LHCN-M2 (cell line): ENCODE data around the gene TPM4. TPM values are rescaled to one million over a fixed set of nuclear protein-coding genes. Genes with fewer than 3 reads are reported as not detected.
"Not testable (repeated sequence)": the region's sequence is repeated elsewhere in the genome, so short reads cannot be mapped to it uniquely, and the experiment has no call there.

ENCODE experiments used
- DNase-seq: peaks from one replicate; pipeline ENCODE4 v3.0.0-alpha.2; 2012; ENCODE audit warnings: low read depth
- polyA plus RNA-seq: library from polyadenylated mRNA; unstranded; fragments of >200 nt; gene quantifications from one replicate; pipeline ENCODE4 v1.2.1, GENCODE V29; 2012; ENCODE audit warnings: missing spikeins
- total RNA-seq: library from RNA; depleted of rRNA; stranded (reverse); fragments of >200 nt; gene quantifications from 2 replicates; pipeline ENCODE4 v1.2.3, GENCODE V29; 2014; rRNA removed

The TPM4 gene
- total RNA-seq: 1,271 and 1,447 TPM in 2 replicates
- polyA plus RNA-seq: 876 TPM

DNA sequence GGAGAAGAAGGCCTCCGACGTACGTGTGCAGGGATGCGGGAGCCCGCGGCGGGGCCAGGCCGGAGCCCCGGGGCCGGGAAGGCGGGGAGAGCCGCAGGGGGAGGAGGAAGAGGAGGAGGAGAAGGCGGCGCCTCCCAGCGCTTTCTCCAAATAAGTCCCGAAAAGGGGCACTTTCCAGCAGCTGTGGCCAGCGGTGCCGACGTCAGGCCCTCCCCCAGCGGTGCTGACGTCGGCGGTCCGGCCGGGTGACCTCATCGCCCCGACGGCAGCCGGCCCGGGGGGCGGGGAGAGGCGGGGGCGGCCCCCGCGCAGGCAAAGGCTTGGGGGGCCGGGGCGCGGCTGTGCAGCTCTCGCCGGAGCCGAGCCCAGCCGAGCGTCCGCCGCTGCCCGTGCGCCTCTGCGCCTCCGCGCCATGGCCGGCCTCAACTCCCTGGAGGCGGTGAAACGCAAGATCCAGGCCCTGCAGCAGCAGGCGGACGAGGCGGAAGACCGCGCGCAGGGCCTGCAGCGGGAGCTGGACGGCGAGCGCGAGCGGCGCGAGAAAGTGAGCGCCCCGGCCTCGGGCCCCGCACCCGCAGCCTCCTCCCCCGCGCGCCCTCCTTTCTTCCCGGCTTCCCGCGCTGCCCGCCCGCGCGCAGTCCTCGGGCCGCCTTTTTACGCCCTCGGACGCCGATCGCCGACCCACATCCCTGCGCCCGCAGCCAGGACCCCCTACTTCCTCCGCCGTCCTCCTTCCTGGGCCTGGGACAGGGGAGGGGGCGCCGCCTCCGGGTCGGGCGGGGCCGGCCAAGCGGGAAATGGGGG lies at the start of gene TPM4:
Gene TPM4, plus strand, starts transcription at position 342 of the 804 bp plus-strand sequence. Its CDS starts 71 bp downstream, at position 413.
- peak; percentile 93 for DNase-seq

- peak; percentile 37 for DNase-seq
Measured at GRCh38 chr19:16026756-16027155, 49.5 kb upstream of the TPM4 start.

DNA sequence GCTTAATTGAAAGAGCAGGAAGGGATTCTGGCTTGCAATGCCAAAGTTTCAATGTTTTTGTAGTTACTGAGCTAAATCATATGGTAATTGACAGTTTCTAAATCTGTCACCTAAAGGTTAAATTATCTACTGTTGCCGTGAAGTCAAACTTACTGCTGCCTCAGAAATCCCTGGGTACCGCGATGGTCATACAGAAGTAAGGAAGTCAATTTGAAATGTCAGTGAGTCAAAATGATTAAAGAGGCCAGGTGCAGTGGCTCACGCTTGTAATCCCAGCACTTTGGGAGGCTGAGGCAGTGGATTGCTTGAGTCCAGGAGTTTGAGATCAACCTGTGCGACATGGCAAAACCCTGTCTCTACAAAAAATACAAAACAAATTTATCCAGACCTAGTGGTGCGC lies 48.8 kb upstream of the TPM4 start:
- peak; percentile 84 for DNase-seq

DNA sequence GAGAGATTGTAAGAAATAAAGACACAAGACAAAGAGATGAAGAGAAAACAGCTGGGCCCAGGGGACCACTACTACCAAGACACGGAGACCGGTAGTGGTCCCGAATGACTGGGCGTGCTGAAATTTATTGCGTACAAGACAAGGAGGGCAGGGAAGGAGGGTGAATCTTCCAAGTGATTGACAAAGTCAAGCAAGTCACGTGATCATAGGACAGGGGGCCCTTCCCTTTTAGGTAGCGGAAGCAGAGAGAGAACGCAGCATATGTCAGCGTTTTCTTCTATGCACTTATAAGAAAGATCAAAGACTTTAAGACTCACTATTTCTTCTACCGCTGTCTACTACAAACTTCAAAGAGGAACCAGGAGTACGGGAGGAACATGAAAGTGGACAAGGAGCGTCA lies 46.1 kb upstream of the TPM4 start:
- DNase-seq: not testable (repeated sequence)

DNA sequence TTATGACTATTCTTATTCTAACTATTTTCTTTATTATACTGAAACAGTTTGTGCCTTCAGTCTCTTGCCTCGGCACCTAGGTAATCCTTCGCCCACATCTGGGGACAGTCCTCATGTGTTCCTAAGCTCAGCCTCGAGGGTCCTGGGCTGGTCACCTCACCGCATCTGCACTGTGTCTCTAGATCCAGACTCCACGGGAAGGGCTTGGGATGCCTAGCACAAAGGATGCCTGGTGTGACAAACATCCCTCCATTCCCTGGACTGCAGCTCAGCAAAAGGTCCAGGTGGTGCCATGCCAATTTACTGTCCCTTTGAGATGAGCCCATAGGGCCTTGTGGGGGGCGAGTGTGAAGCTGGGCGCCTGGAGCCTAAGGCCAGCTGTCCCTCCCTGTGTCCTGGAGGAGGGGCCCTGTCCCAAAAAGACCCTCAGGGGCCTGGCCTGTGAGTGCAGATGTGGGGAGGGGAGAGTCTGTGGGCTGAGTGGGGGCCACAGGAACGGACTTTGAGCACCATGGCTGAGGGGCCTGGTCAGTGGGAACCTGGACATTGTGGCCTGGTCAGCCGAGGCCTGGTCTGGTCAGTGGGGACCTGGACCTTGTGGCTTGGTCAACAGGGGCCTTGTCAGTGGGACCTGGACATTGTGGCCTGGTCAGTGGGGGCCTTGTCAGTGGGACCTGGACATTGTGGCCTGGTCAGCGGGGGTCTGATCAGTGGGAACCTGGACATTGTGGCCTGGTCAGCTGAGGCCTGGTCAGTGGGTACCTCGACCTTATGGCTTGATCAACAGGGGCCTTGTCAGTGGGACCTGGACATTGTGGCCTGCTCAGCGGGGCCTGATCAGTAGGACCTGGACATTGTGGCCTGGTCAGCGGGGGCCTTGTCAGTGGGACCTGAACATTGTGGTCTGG lies 45.1 kb upstream of the TPM4 start:
- no peak for DNase-seq

GRCh38 chr19:16031872-16032200 lies 44.5 kb upstream of the TPM4 start:
- no peak for DNase-seq

DNA sequence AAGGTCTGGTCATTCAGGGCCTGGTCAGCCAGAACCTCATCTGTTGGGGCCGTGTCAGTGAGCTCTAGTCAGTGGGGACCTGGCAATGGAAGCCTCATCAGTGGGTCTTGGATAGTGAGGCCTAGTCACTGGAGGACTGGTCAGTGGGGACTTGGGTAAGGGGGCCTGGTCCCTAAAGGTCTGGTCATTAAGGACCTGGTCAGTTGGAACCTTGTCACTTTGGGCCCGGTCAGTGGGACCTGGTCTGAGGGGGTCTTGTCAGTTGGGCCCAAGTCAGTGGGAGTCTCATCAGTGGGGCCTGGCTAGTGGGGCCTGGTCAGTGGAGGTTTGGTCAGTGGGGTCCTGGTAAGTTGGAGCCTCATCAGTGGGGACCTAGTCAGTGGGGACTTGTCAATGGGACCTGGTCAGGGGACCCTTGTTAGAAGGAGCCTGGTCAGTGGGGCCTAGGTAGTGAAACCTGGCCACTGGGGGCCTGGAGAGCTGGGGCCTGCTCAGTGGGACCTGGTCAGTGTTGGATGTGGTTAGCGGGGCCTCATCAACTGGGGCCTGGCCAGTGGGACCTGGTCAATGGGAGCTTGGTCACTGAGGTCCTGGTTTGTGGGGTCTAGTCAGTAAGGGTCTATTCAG lies 43.7 kb upstream of the TPM4 start:
- no peak for DNase-seq

DNA sequence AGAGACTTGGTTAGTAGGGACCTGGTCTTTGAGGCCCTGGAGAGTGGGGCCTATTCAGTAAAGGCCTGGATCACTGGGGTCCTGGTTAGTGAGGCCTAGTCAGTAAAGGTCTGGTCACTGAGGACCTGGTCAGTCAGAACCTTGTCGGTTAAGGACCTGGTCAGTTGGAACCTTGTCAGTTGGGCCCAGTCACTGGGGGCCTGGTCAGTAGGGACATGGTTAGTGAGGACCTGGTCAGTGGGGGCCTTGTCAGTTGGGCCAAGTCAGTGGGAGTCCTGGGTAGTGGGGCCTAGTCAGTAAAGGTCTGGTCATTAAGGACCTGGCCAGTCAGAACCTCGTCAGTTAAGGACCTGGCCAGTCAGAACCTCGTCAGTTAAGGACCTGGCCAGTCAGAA lies 43.2 kb upstream of the TPM4 start:
- DNase-seq: no peak

- no peak for DNase-seq
Measured at GRCh38 chr19:16033721-16034120, 42.6 kb upstream of the TPM4 start.

GRCh38 chr19:16034180-16034579 lies 42.1 kb upstream of the TPM4 start:
- no peak for DNase-seq

- DNase-seq: no peak
Measured at GRCh38 chr19:16034958-16035560, 41.2 kb upstream of the TPM4 start.

- DNase-seq: no peak
Measured at GRCh38 chr19:16035601-16036297, 40.5 kb upstream of the TPM4 start.

GRCh38 chr19:16036397-16036925 lies 39.8 kb upstream of the TPM4 start:
- DNase-seq: no peak

- DNase-seq: no peak
Measured at GRCh38 chr19:16036941-16037340, 39.4 kb upstream of the TPM4 start.

GRCh38 chr19:16037424-16038195 lies 38.7 kb upstream of the TPM4 start:
- no peak for DNase-seq

GRCh38 chr19:16038196-16038695 lies 38.0 kb upstream of the TPM4 start:
- DNase-seq: no peak

GRCh38 chr19:16039081-16039480 lies 37.2 kb upstream of the TPM4 start:
- DNase-seq: no peak

- no peak for DNase-seq
Measured at GRCh38 chr19:16039545-16039944, 36.8 kb upstream of the TPM4 start.

DNA sequence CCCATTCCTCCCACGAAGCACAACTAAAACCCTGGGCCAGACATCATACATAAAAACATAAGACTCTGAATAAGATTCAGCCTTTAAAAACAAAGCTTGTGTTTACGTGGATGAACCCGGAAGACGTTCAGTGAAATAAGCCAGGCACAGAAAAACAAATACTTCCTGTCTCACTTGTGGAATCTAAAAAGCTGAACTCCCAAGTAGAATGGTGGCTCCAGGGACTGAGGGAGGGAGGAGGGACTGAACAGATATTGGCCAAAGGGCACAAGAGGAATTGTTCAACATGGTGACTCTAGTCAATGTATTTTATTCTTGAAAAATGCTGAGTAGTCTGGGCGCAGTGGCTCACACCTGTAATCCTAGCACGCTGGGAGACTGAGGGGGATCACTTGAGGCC lies 35.7 kb upstream of the TPM4 start:
- peak; percentile 64 for DNase-seq
